HG03280 (cell line): ENCODE results near the gene ARL6IP6.
A peak's percentile ranks its signal among the peaks of the same experiment; 100 is the strongest.
"Not testable (repeated sequence)": the region's sequence is repeated elsewhere in the genome, so short reads cannot be mapped to it uniquely, and the experiment has no call there.

Experiments used
- ATAC-seq: cut with Tn5 transposase; IDR thresholded peaks from one replicate; pipeline ENCODE4 v1.9.1; 2021; ENCODE audit warnings: mild to moderate bottlenecking, moderate library complexity; ENCODE audit not compliant: unreplicated experiment

ARL6IP6 gene

GRCh38 chr2:152720794-152721193, 2.4 kb downstream of the ARL6IP6 start:
- no peak for ATAC-seq

- not testable (repeated sequence) for ATAC-seq
These were observed 4.2 kb downstream of the ARL6IP6 start for GRCh38 chr2:152722639-152723038.

- no peak for ATAC-seq
These were observed 5.5 kb downstream of the ARL6IP6 start for GRCh38 chr2:152723918-152724317.

GRCh38 chr2:152729844-152730243, 11.4 kb downstream of the ARL6IP6 start:
- ATAC-seq, result no peak

- peak; percentile 44 for ATAC-seq
These were observed 12.3 kb downstream of the ARL6IP6 start for GRCh38 chr2:152730591-152731333.

GRCh38 chr2:152737509-152737908, 19.1 kb downstream of the ARL6IP6 start:
- not testable (repeated sequence) for ATAC-seq

GRCh38 chr2:152738438-152738837, 20.0 kb downstream of the ARL6IP6 start:
- no peak for ATAC-seq

GRCh38 chr2:152739705-152740104, 21.3 kb downstream of the ARL6IP6 start:
- ATAC-seq, result not testable (repeated sequence)

GRCh38 chr2:152740743-152741328, 22.4 kb downstream of the ARL6IP6 start:
- ATAC-seq, result peak; percentile 83

- peak; percentile 74 for ATAC-seq
These were observed 24.6 kb downstream of the ARL6IP6 start for GRCh38 chr2:152743002-152743401.

GRCh38 chr2:152747751-152748150, 29.3 kb downstream of the ARL6IP6 start:
- ATAC-seq, result not testable (repeated sequence)

- no peak for ATAC-seq
These were observed 36.6 kb downstream of the ARL6IP6 start for GRCh38 chr2:152755029-152755428.

GRCh38 chr2:152759290-152760072, 41.1 kb downstream of the ARL6IP6 start:
- ATAC-seq, result no peak

- ATAC-seq, result no peak
These were observed 42.8 kb downstream of the ARL6IP6 start for GRCh38 chr2:152761214-152761613.

- ATAC-seq, result no peak
These were observed 43.8 kb downstream of the ARL6IP6 start for GRCh38 chr2:152762202-152762601.

GRCh38 chr2:152763208-152763607, 44.8 kb downstream of the ARL6IP6 start:
- not testable (repeated sequence) for ATAC-seq

GRCh38 chr2:152763651-152764050, 45.2 kb downstream of the ARL6IP6 start:
- no peak for ATAC-seq

- no peak for ATAC-seq
These were observed 48.5 kb downstream of the ARL6IP6 start for GRCh38 chr2:152766928-152767327.

GRCh38 chr2:152781175-152781574, 62.8 kb downstream of the ARL6IP6 start:
- ATAC-seq, result no peak

- ATAC-seq, result no peak
These were observed 63.8 kb downstream of the ARL6IP6 start for GRCh38 chr2:152782171-152782570.

GRCh38 chr2:152790883-152791282, 72.5 kb downstream of the ARL6IP6 start:
- ATAC-seq, result no peak

- ATAC-seq, result no peak
These were observed 73.6 kb downstream of the ARL6IP6 start for GRCh38 chr2:152791979-152792378.
